Head of caudate nucleus (tissue), 42 donors: ENCODE data around the gene SAFB.

ENCODE experiments used
- DNase-seq, 42 donors: peaks; one replicate each; pipeline versions ENCODE4 v3.0.0 to v3.0.0-alpha.2; 2020 to 2021; ENCODE audit warnings: mixed read lengths in 7 of 42
- intact Hi-C: fragments of 100-400 bp; cut with DNase I; formaldehyde crosslinking; loops from one replicate; pipeline ENCODE4 v1.15.0; 2022

Gene SAFB

DNA sequence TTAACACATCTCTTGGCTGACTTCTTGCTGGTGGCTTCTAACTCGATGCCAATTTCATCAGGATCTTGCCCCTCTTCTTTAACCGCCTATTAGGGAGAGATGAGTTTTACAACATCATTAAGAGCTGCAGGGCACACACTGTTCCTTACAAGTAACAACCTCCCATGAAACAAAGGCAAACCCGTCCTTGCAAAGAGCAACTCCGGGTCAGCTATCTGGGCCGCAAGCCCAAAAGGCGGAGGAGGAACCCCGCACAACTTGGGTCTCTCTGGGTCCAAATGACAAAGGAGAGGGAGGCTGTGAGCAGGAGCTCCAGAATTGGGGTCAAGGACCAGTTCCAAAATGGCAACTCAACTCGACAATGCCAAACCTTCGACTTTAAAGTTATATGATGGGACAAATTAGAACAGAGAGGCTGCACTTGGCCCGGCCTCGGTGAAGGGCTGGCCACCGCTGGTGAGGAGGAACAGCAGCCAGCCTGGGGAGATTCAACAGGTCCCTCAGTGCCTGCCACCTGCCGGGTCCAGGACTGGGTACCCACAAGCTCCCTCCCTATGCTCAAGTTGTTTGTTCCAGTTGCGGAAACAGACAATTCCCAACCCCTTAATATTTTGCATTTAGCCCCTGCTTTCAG, 1.5 kb upstream of the SAFB start:
- DNase-seq = peak in 36 of 42 donors; percentile 8 to 74 (median 40)
- intact Hi-C loops = loop anchor here (5.0 kb wide), 1 partner anchor 61 kb away; the partner anchor contains the start of genes HSD11B1L and MICOS13

DNA sequence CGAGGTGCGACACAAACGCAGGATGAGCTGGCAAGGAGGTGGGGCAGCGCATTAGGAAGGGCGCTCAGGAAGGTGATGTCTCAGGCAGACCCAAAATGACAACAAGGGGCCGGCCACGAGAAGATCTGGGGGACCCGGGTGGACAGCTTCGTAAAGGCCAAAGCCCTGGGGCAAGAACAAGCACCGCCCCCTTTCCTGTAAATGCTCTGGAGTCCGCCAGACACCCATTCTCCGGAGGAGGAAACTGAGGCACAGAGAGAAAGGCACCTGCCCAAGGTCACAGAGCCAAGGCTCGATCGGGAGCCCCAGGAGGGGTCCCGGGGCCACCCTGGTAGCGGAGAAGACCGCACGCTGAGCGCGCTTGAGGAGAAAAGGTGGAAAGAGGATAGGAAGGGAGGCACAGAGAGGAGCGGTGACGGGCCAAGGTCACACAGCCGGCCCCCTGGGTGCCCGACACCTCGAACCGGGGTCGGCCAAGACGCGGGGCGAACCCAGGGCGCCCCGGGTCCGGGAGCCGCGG, 878 bp upstream of the SAFB start:
- peak in 17 of 42 donors; percentile 5 to 49 (median 19) for DNase-seq
- intact Hi-C loops = loop anchor here (5.0 kb wide), 1 partner anchor 60 kb away; the partner anchor contains the start of genes HSD11B1L and MICOS13

DNA sequence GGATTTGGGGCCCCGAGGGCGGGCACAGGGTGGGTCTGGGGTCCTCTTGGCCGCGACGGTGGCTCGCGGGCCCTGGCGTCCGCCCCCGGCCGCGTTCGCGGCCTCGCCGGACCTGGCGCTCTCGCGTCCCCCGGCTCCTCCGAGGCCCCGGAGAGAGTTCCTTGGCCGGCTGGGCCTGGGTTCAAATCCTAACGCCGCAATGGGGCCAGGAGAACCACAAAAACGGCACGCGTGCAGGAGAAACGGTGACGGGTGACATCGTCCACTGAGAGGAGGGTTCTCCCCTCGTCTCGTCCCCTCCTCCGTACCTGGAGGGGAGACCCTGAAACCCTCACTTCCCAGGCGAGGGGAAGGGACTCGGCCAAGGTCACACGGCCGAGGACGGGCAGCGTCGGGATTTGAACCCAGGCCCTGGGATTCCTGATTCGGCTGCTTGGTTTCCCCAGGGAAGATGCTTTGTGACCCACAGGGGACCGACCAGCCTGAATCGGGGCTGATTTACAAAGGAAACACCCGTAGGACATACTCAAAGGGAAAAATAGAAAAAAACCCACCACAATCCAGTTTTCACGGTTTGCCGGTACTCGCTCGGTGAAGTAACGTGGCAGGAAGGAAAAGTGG, 624 bp downstream of the SAFB start:
- intact Hi-C loops = loop anchor here (5.0 kb wide), 1 partner anchor 59 kb away; the partner anchor contains the start of genes HSD11B1L and MICOS13
- DNase-seq = peak in 11 of 42 donors; percentile 6 to 47 (median 21)

DNA sequence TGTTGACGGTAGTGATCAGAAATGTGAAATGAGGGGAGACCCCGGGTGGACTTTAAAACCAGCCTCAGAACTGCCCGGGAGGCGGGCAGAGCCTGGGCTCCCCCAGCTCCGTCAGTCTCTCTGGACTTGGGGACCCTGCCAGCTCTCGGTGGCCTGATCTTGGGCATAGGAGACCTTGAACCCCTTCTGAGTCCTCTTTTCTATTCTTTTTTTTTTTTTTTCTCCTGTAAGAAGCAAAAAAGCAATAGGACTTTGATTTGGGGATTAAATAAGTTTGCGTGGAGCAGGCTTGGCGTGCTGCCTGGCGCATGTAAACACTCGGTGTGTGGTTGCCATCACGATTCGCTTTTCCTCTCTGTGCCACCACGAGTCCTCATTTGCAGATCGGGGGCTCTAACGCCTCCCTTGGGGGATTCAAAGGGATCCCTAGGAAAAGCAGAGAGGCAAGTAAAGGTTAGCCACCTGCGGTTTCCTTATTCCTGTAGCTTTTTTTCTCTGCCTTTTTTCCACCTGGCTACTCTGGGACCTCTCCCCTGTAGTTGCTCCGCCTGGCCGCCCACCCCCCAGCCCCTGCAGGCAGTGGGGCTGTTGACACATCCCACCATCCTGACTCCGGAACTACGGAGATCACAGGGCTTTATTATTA, 1.3 kb downstream of the SAFB start:
- DNase-seq = peak in 33 of 42 donors; percentile 8 to 69 (median 32)
- intact Hi-C loops = loop anchor here (5.0 kb wide), 1 partner anchor 58 kb away; the partner anchor contains the start of genes HSD11B1L and MICOS13

DNA sequence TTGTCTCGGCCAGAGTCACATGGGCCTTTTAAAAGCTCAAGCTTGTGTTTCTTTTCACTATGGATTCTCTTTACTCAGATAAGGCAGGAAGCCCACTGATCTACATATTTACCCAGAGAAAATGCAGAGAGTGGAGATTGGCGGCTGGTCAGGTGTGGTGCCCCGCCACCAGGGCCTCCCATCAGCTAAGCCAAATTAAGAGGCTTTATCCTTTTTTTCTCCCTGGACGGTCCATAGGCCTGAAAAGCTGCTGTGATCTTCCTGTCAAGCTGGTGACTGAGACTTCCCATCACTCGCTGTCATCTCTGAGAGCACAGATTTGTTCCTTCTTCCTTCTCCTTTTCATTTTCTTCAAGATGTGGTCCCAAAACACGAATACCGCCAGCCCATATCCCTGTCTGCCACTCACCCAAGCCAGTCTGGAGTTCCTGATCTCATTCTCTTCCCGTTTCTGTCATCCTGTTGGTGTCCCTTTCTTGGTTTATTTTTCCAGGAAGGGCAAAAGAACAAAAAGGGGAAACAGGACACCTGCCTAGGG, 1.9 kb downstream of the SAFB start:
- intact Hi-C loops = loop anchor here (5.0 kb wide), 1 partner anchor 57 kb away; the partner anchor contains the start of genes HSD11B1L and MICOS13
- no peak for DNase-seq

DNA sequence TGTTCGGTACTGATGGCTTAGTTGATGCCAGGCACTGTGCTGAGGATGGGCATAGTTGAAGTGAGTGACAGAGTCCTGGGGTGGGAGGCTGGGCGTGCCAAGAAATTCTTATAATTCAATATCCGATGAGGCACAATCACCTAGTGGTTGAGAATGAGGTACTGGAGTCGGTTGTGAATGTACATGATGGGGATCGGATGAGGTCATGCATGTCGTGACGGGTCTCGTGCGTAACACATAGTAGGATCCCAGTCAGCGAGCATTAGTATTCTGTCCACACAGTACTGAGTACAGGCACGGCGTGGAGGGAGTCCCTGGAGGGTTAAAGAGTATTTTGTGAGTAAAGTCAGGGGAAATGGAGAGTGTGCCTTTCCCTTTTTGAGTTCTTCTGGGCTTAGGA, 2.8 kb downstream of the SAFB start:
- intact Hi-C loops = no loop called here
- DNase-seq = no peak

DNA sequence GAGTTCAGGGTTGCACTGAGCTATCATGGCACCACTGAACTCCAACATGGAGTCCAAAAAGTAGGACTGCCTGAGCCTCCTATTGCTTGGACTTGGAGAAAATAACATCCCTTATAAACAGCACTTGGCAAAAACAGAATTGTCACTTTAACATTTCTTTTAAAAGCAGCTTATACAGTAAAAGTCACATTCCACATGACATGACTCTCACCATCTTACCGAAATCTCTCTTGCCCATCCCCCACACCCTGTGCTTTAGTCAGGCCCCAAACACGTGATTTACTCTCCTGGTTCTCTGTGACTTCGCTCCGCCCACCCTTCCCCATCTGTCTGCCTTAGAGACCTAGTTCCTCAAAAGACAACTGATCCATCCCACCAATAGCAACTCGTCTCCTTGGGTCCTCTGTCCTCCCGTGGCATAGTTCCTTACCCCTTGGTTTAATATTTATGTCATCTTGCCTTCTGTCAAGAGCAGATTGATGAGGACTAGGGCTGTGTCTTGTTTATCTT, 4.6 kb downstream of the SAFB start:
- peak in 38 of 42 donors; percentile 13 to 78 (median 54) for DNase-seq
- intact Hi-C loops = no loop called here

DNA sequence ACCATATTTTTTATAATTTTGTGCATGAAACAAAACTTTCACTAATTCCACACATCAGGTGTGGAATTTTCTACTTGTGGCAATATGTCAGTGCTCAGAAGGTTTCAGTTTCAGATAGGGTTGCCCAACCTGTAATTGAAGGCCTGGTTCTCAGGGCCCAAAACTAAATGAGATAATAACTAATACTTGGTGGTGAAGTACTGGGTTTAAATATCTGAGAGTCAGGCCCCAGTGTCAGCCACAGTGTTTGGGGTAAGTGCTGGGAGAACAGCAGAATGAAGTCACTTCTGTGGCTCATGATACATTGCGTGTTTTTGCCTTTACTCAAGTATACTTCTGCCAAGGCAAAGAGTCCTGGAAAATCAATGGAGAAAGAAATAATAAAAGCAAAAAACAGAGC, 5.6 kb downstream of the SAFB start:
- DNase-seq = no peak
- intact Hi-C loops = no loop called here

DNA sequence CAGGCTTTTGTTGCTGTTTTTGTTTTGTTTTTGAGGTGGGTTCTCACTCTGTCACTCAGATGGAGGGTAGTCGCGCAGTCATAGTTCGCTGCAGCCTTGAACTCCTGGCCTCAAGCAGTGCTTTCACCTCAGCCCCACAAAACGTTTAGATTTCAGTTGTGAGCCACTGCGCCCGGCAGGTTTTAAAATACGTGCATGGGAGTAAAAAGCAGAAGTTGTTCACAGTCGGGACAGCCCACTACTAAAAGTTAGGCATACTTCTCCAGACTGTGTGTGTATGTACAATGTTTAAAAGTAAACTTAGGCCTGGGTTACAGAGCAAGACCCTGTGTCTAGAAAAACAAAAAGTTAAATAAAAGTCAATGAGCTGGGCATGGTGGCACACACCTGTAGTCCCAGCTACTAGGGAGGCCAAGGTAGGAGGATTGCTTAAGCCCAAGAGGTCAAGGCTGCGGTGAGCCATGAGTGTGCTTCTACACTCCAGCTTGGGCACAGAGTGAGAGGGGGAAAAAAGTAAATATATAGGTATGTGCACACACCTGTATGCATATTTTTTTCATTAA, 6.1 kb downstream of the SAFB start:
- intact Hi-C loops = no loop called here

DNA sequence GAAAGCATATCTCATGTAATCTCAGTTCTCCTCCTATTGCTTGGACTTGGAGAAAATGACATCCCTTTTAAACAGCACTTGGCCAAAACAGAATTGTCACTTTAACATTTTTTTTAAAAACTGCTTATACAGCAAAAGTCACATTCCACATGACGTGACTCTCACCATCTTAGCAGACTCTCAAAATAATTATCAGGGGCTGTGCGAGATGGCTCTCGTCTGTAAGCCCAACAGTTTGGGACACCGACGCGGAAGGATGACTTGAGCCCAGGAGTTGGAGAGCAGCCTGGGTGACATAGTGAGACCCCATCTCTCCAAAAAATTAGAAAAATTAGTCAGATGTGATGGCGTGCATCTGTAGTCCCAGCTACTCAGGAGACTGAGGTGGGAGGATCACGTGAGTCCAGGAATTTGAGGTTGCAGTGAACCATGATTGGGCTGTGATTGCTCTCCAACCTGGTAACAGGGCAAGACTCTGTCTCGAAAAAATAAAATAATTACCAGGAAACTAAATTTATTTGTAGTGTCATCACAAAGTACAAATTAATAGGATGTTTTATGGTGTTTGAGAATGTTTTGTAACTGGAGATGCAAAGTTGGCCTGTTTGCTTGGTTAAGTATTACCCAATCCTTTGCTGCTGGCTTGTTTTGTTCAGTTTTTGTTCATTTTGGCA, 8.8 kb downstream of the SAFB start:
- intact Hi-C loops = no loop called here

More for the DNA sequence above, 6.1 kb downstream of the SAFB start:
- DNase-seq = no peak

DNA sequence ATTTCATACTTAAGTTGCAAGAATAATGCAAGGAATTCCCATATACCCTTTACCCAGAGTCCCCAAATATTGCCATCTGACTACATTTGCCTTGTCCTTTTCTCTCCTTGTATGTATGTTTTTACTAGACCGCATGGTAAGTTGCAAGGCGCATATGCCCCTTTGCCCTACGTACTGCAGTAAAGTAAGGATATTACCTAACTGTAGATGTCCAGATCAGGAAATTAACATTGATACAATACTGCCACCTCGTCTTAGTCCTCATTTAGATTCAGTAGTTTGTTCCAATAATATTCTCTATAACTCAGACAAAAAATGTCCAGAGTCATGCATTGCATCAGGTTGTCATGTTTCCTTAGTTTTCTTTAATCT, 9.3 kb downstream of the SAFB start:
- intact Hi-C loops = no loop called here
- no peak for DNase-seq

More for the DNA sequence above, 8.8 kb downstream of the SAFB start:
- no peak for DNase-seq

DNA sequence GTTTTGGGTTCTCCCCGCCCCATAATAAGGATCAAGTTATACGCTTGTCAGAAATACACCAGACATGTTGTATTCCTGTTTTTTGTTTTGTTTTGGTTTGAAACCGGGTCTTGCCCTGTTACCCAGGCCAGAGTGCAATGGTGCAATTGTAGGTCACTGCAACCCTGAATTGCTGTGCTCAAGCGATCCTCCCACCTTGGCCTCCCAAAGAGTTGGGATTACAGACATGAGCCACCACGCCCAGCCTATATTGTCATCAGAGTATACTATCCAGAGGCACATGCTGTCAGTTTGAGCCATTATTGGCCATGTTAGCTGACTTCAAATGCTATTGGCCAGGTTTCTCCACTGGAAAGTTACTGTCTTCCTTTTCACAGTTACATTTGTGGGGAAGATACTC, 9.8 kb downstream of the SAFB start:
- intact Hi-C loops = no loop called here
- no peak for DNase-seq

DNA sequence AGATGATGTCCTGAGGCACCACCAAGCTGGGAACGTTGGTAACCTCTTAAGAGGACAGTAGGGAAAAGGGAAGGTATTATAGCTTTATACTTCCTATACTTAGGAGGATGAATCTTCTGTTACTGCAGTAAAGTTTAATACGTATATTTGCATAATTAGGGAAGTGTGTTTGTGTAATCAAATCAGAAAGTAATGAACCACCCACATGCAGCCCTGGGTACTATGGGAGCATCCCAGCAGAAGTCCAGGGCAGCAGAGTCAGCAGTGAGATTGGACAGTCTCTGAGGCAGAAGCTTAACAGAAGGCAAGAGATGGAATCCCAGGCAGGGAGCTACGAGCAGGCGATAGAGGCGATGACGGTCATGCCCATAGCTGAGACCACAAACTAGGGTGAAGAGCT, 12.5 kb downstream of the SAFB start:
- intact Hi-C loops = no loop called here
- DNase-seq = no peak

DNA sequence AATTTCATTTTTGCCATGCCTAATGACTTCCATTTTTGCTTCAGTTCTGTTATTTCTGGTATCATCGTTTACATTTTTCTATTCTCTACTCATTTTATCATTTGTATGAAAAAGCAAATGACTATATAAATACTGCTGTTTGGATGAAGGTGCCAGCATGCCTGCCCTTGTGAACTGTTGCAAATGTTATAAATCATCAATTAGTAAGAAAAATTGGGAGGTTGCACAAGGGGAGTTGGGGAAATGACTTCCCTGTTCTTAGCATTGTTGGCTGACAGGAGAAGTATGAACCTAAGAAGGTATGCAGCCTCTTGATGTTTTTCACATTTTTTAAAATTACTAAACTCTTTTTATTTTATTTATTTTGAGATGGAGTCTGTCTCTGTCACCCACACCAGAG, 15.1 kb downstream of the SAFB start:
- no peak for DNase-seq
- intact Hi-C loops = no loop called here

DNA sequence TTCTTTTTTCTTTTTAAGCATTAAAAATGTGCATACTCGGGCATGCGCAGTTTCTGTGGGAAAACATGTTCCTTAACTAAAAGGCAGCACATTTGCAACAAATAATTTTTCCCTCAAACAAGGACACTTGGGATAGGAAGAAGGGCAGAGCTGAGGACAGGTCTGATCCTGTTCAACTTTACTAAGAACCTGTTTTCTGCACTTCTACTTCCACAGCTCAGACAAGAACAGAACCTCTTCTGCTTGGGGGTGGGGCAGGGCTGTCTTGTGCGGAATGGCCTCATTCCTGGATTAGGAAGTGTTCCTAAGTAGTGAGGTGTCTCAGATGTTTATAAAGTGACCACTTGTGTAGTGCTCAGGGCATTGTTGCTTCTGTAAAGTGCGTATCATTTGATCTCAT, 18.3 kb downstream of the SAFB start:
- intact Hi-C loops = no loop called here
- no peak for DNase-seq

DNA sequence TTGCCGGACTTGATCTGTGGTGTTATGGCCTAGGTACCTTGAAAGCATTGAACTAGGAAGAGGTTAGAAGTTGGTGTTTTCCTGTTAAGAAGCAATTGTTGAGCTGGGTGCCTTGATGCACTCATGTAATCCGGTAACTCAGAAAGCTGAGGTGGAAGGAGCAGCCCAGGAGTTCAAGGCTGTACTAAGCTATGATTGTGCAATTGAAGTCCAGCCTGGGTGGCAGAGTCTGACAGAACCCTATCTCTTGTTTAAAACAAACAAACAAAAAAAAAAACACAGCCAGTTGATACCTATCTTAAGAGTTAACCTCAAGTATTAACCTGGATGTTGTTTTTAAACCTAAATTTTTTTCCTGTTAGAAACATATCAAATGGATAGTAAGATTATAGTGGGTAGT, 19.3 kb downstream of the SAFB start:
- DNase-seq = no peak
- intact Hi-C loops = no loop called here

DNA sequence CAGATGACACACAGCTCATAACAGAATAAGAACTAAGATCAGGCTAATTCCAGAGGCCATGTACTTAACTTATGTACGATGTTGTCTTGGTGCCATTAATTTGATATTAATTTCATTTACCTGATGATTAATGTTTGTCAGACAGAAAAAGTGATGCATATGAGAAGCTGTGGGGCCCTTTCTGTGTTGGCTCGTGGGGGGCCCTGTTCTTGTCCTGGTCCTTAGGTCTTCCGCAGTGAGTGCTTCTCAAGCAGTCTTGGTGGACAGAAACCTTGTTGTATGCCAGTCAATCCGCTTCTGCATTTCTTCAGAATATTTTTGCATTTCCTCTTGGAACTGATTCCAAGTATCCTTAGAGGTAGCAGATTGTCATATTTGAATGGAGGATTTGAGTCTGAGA, 20.2 kb downstream of the SAFB start:
- intact Hi-C loops = no loop called here

DNA sequence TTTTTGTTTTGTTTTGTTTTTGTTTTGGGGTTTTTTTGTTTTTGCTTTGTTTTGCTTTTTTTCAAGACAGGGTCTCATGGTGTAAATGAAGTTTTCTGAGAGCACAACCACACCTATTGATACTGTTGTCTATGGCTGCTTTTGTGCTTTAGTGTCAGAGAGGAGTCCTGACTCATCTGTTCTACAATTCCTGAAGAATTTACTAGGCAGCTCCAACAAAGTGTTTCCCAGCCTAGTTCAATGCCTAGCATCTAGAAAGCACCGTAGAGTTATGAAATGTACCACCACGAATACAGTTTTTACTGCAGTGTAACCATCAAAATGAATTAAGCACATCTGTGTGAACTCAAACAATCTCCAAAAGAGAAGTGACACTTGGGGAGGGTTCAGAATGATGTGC, 21.2 kb downstream of the SAFB start:
- intact Hi-C loops = no loop called here
- no peak for DNase-seq

More for the DNA sequence above, 20.2 kb downstream of the SAFB start:
- no peak for DNase-seq

DNA sequence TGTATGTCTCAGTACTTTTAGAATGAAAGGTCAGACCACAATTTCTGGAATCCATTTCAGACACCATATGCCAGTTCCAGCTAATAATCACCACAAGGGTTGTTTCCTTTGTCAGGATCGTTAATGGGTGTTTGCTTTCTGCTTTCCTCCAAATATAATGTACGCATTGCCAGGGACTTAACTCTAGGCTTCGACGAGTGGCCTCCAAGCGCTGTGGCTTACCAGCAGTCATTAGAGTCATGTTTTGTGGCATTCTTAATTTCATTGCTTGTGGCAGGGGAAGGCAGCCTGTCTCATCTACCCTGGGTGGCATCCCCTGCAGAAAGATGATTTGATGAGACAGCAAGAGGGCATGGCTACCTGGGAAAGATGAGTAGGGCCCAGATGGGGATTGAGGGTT, 22.5 kb downstream of the SAFB start:
- intact Hi-C loops = no loop called here
- DNase-seq = no peak
